Tibial artery (tissue), 4 donors: ENCODE measurements around the gene PHACTR1.

Source experiments
- DNase-seq, 2 donors: peaks; one replicate each; pipeline ENCODE4 v3.0.0-alpha.2; 2019
- H3K27ac ChIP-seq, 2 donors: fragments of 200-600 bp; sonication (generic) in 1 of 2; 1 replicate in 1 of 2; 2 replicates in 1 of 2; pipeline ENCODE4 v1.5.1; 2018 to 2019; ENCODE audit warnings: mild to moderate bottlenecking in 1 of 2
- H3K27me3 ChIP-seq, 2 donors: fragments of 200-600 bp; sonication (generic) in 1 of 2; one replicate each; pipeline versions ENCODE4 v1.5.1 to v1.6.0; 2016 to 2019
- H3K36me3 ChIP-seq, 3 donors: fragments of 200-600 bp; sonication (generic) in 2 of 3; one replicate each; pipeline ENCODE4 v1.5.1; 2016 to 2019; ENCODE audit warnings: mild to moderate bottlenecking in 2 of 3
- H3K4me1 ChIP-seq, 4 donors: fragments of 200-600 bp; sonication (generic) in 2 of 4; 1 replicate in 3 of 4; 2 replicates in 1 of 4; pipeline ENCODE4 v1.5.1; 2016 to 2019
- H3K4me3 ChIP-seq, 2 donors: fragments of 200-600 bp; sonication (generic) in 1 of 2; 1 replicate in 1 of 2; 2 replicates in 1 of 2; pipeline ENCODE4 v1.5.1; 2018 to 2019; ENCODE audit warnings: mild to moderate bottlenecking in 2 of 2
- H3K9me3 ChIP-seq, 3 donors: fragments of 200-600 bp; sonication (generic) in 1 of 3; one replicate each; pipeline ENCODE4 v1.5.1; 2016 to 2019
- intact Hi-C: fragments of 100-400 bp; cut with DNase I; formaldehyde crosslinking; loops from one replicate; pipeline ENCODE4 v1.15.0; 2023; ENCODE audit warnings: low total_unique reads
- TF ChIP-seq, protein P1 (sequence below), 2 experiments: fragments of 200-600 bp in 1 of 2; fragments of 450-650 bp in 1 of 2; IDR thresholded peaks; one replicate each; pipeline ENCODE4 v1.5.1; 2017 to 2019; ENCODE audit warnings: antibody characterized with exemption in 2 of 2, mild to moderate bottlenecking in 1 of 2, moderate library complexity in 1 of 2

The PHACTR1 gene

DNA sequence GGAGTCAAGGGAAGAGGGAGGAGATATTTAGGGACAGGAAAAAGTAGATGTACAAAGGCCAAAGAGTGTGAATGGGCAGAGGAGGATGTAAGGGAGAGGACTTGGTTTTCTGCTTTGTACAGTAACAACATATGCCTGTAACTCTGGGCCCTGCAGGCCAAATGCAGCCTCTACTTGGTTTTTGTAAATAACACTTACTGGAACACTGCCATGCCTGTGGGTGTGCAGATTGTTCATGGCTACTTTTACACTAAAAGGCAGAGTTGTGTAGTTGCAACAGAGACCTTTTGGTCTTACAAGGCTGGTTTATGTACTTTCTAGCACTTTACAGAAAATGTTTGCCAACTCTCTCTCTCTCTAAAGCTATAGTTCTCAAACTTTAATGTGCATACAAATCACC, 157.1 kb downstream of the PHACTR1 start:
- intact Hi-C loops = no loop called here
- no peak for DNase-seq
- TF ChIP-seq, protein P1, sequence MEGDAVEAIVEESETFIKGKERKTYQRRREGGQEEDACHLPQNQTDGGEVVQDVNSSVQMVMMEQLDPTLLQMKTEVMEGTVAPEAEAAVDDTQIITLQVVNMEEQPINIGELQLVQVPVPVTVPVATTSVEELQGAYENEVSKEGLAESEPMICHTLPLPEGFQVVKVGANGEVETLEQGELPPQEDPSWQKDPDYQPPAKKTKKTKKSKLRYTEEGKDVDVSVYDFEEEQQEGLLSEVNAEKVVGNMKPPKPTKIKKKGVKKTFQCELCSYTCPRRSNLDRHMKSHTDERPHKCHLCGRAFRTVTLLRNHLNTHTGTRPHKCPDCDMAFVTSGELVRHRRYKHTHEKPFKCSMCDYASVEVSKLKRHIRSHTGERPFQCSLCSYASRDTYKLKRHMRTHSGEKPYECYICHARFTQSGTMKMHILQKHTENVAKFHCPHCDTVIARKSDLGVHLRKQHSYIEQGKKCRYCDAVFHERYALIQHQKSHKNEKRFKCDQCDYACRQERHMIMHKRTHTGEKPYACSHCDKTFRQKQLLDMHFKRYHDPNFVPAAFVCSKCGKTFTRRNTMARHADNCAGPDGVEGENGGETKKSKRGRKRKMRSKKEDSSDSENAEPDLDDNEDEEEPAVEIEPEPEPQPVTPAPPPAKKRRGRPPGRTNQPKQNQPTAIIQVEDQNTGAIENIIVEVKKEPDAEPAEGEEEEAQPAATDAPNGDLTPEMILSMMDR (IDR thresholded peaks at IDR 0.05) = no peak
- Histone ChIP-seq H3K9me3 (no peaks in the 10 kb centered on the region), H3K27me3 (peaks cover 0 to 10% of the 10 kb centered on the region in 2 donors), H3K36me3 (no peaks in the 10 kb centered on the region), H3K4me1 (no peaks in the 10 kb centered on the region), H3K27ac (no peak overlapping the region), H3K4me3 (no peak overlapping the region)

DNA sequence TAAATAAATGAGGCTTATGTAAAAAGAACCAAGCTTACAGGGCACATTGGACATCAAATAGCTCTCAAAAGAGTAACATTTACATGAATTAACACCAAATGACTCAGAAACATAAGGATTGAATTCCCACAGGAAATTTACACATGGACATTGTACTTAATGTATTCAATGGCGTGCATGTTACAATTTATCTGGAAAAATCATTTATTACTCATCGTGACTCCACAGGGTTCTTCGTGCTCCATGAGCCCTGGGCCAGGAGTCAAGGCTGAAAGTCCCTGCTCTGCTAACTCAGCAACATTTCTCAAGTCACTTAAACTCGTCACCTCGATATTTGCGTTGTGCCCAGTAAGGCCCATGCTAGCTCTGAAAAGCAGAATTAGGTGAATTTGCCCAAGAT, 158.5 kb downstream of the PHACTR1 start:
- H3K4me1 ChIP-seq = no peaks in the 10 kb centered on the region
- H3K27me3 ChIP-seq = peaks cover 0 to 4% of the 10 kb centered on the region in 2 donors
- H3K9me3 ChIP-seq = no peaks in the 10 kb centered on the region
- no peak for DNase-seq
- H3K36me3 ChIP-seq = no peaks in the 10 kb centered on the region
- no peak overlapping the region for H3K27ac ChIP-seq
- H3K4me3 ChIP-seq = no peak overlapping the region
- TF ChIP-seq, protein P1 (IDR thresholded peaks at IDR 0.05) = no peak
- intact Hi-C loops = no loop called here

DNA sequence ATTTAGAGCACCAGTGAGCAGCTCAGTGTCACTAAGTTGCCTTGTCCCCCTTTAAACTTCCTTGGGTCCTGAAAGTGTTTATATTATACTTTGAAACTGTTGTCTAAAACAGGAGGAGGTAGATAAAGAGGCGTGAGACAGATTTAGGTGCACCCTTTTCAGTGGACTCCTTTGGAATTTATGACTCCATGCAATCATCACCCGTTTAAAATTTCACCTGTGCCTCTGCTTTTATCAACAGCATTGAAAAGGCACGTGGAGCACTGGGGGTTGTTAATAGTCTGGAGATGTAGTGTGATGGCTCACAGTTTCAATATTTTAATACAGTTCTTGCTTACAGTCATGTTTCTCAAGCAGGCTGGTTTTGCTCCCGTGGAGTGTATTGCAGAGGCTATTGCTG, 162.2 kb downstream of the PHACTR1 start:
- TF ChIP-seq, protein P1 (IDR thresholded peaks at IDR 0.05) = no peak

DNA sequence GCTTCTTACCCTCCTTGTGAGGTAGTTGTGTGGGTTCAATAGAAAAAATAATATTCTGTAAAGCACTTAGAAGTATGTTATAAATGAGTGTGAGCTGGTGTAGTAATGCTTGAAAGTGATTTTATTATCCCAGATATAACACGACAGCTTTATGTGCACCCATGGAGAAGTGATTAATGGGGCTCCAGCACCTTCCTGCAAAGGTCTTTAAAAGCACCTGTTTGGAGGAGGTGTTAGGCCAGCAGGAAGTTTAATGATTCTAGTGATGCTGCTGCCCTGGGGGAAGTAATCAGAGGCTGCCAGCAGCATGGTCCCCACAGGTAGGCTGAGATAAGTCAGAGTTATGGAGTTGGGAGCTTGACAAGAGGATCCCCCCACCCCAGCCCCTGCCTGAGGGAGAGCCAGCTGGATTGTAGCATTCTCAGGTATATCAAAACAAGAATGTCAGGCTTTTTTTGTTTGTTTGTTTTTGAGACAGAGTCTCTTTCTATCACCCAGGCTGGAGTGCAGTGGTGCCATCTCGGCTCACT, 166.3 kb downstream of the PHACTR1 start:
- TF ChIP-seq, protein P1 (IDR thresholded peaks at IDR 0.05) = no peak
- Histone ChIP-seq H3K27me3 (peaks cover 0 to 13% of the 10 kb centered on the region in 2 donors), H3K36me3 (no peaks in the 10 kb centered on the region), H3K4me1 (no peaks in the 10 kb centered on the region), H3K4me3 (no peak overlapping the region), H3K27ac (no peak overlapping the region), H3K9me3 (no peaks in the 10 kb centered on the region)
- intact Hi-C loops = no loop called here
- no peak for DNase-seq

More for the DNA sequence above, 162.2 kb downstream of the PHACTR1 start:
- no peak for DNase-seq
- H3K27me3 ChIP-seq = peaks cover 0 to 8% of the 10 kb centered on the region in 2 donors
- no peak overlapping the region for H3K4me3 ChIP-seq
- intact Hi-C loops = no loop called here
- no peaks in the 10 kb centered on the region for H3K9me3 ChIP-seq
- H3K27ac ChIP-seq = no peak overlapping the region
- no peaks in the 10 kb centered on the region for H3K4me1 ChIP-seq
- no peaks in the 10 kb centered on the region for H3K36me3 ChIP-seq

DNA sequence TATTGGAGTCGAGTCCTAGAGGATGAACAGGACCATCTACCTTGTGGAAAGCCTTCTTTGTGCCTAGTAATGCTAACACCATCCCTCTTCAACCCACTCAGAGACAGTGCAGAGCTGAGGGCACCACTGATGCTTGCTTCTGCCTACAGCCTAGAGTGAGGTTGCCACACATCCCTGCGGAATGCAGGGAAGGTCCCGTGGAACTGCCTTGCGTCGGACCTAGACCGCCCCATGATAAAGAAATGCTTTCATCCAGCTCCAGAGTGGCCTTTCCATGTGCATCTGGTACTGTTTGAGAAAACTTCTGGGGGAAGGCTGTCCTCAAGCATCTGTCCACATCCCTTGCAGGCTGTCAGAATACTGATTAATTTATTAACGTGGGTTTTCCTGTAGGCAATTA, 168.4 kb downstream of the PHACTR1 start:
- Histone ChIP-seq H3K36me3 (no peaks in the 10 kb centered on the region), H3K27ac (no peak overlapping the region), H3K4me1 (no peaks in the 10 kb centered on the region), H3K27me3 (peaks cover 0 to 10% of the 10 kb centered on the region in 2 donors), H3K4me3 (no peak overlapping the region), H3K9me3 (no peaks in the 10 kb centered on the region)
- TF ChIP-seq, protein P1 (IDR thresholded peaks at IDR 0.05) = no peak
- DNase-seq = no peak
- intact Hi-C loops = no loop called here
